Measurements from ENCODE around the gene STRADA.

STRADA gene

GRCh38 chr17:63774141-63774968 lies 32.8 kb upstream of the STRADA start, which contains the start of gene DDX42:
TSS of gene DDX42 (plus strand) at chr17:63774170. CDS start at chr17:63787050, 12,880 bp downstream.
- peak within 1 kb of the TSS; percentile 97 for H3K9ac ChIP-seq (ENCODE audit: low read depth, low read length)
- peak within 1 kb of the TSS; percentile 68 for H3K4me3 ChIP-seq (ENCODE audit: low read length)
- WGBS: under 1% methylated on average over 58 of the region's 67 CpGs
- H3K27ac ChIP-seq (ENCODE audit: low read depth, low read length): peak within 1 kb of the TSS; percentile 97
- H3K4me1 ChIP-seq (ENCODE audit: insufficient read depth, low read length): 0 out of 2 replicates have a peak, but pooled peaks cover 7% of the 10 kb centered on the region
- H3K9me3 ChIP-seq (ENCODE audit: insufficient read depth, low read depth, low read length): no peaks in the 10 kb centered on the region
- H3K36me3 ChIP-seq (ENCODE audit: insufficient read depth, low read length): peaks cover 38% of the 10 kb centered on the region
- H3K27me3 ChIP-seq (ENCODE audit: insufficient read depth, low read length): no peaks in the 10 kb centered on the region

GRCh38 chr17:63773272-63774140 lies 31.9 kb upstream of the STRADA start, which contains the start of gene CCDC47:
TSS of gene CCDC47 (minus strand) at chr17:63773597. CDS start at chr17:63766175, 7,422 bp downstream.
- H3K4me1 ChIP-seq (ENCODE audit: insufficient read depth, low read length): 0 out of 2 replicates have a peak, but pooled peaks cover 7% of the 10 kb centered on the region

GRCh38 chr17:63772801-63773271 lies 31.2 kb upstream of the STRADA start:
- 13% methylated on average over 7 of the region's 7 CpGs for WGBS
- Histone ChIP-seq H3K27ac (ENCODE audit: low read depth, low read length) (peak overlapping the region; percentile 97), H3K36me3 (ENCODE audit: insufficient read depth, low read length) (peaks cover 23% of the 10 kb centered on the region; the same call in 1 of the 2 replicates), H3K4me1 (ENCODE audit: insufficient read depth, low read length) (0 out of 2 replicates have a peak, but pooled peaks cover 7% of the 10 kb centered on the region), H3K27me3 (ENCODE audit: insufficient read depth, low read length) (no peaks in the 10 kb centered on the region), H3K9me3 (ENCODE audit: insufficient read depth, low read depth, low read length) (no peaks in the 10 kb centered on the region), H3K4me3 (ENCODE audit: low read length) (peak overlapping the region; percentile 68), H3K9ac (ENCODE audit: low read depth, low read length) (peak overlapping the region; percentile 97)

More at GRCh38 chr17:63773272-63774140, 31.9 kb upstream of the STRADA start, which contains the start of gene CCDC47:
- Histone ChIP-seq H3K4me3 (ENCODE audit: low read length) (peak within 1 kb of the TSS; percentile 68), H3K9me3 (ENCODE audit: insufficient read depth, low read depth, low read length) (no peaks in the 10 kb centered on the region), H3K36me3 (ENCODE audit: insufficient read depth, low read length) (peaks cover 30% of the 10 kb centered on the region; the same call in 1 of the 2 replicates), H3K27me3 (ENCODE audit: insufficient read depth, low read length) (no peaks in the 10 kb centered on the region), H3K27ac (ENCODE audit: low read depth, low read length) (peak within 1 kb of the TSS; percentile 97), H3K9ac (ENCODE audit: low read depth, low read length) (peak within 1 kb of the TSS; percentile 97)
- whole genome bisulfite sequencing: under 1% methylated on average over 74 of the region's 74 CpGs

GRCh38 chr17:63768433-63768832 lies 26.8 kb upstream of the STRADA start:
- Histone ChIP-seq H3K9me3 (ENCODE audit: insufficient read depth, low read depth, low read length) (no peaks in the 10 kb centered on the region), H3K27me3 (ENCODE audit: insufficient read depth, low read length) (no peaks in the 10 kb centered on the region), H3K9ac (ENCODE audit: low read depth, low read length) (no peak overlapping the region; the same call in 1 of the 2 replicates), H3K36me3 (ENCODE audit: insufficient read depth, low read length) (peaks cover 38% of the 10 kb centered on the region), H3K4me1 (ENCODE audit: insufficient read depth, low read length) (no peaks in the 10 kb centered on the region), H3K27ac (ENCODE audit: low read depth, low read length) (no peak overlapping the region), H3K4me3 (ENCODE audit: low read length) (no peak overlapping the region)
- 74% methylated on average over 7 of the region's 7 CpGs for WGBS

- Histone ChIP-seq H3K9me3 (ENCODE audit: insufficient read depth, low read depth, low read length) (no peaks in the 10 kb centered on the region), H3K27me3 (ENCODE audit: insufficient read depth, low read length) (no peaks in the 10 kb centered on the region), H3K4me1 (ENCODE audit: insufficient read depth, low read length) (no peaks in the 10 kb centered on the region), H3K27ac (ENCODE audit: low read depth, low read length) (no peak overlapping the region), H3K4me3 (ENCODE audit: low read length) (no peak overlapping the region), H3K36me3 (ENCODE audit: insufficient read depth, low read length) (peaks cover 55% of the 10 kb centered on the region), H3K9ac (ENCODE audit: low read depth, low read length) (no peak overlapping the region)
These were observed 25.2 kb upstream of the STRADA start for GRCh38 chr17:63766754-63767153.

- Histone ChIP-seq H3K9ac (ENCODE audit: low read depth, low read length) (no peak overlapping the region), H3K36me3 (ENCODE audit: insufficient read depth, low read length) (peaks cover 67% of the 10 kb centered on the region), H3K4me1 (ENCODE audit: insufficient read depth, low read length) (no peaks in the 10 kb centered on the region), H3K4me3 (ENCODE audit: low read length) (no peak overlapping the region), H3K27ac (ENCODE audit: low read depth, low read length) (no peak overlapping the region), H3K27me3 (ENCODE audit: insufficient read depth, low read length) (no peaks in the 10 kb centered on the region), H3K9me3 (ENCODE audit: insufficient read depth, low read depth, low read length) (no peaks in the 10 kb centered on the region)
- WGBS: 93% methylated on average over 3 of the region's 4 CpGs
These were observed 23.1 kb upstream of the STRADA start for GRCh38 chr17:63764716-63765115.

GRCh38 chr17:63762161-63763078 lies 20.8 kb upstream of the STRADA start:
- H3K36me3 ChIP-seq (ENCODE audit: insufficient read depth, low read length): peaks cover 84% of the 10 kb centered on the region
- WGBS: 92% methylated on average over 5 of the region's 5 CpGs
- H3K4me1 ChIP-seq (ENCODE audit: insufficient read depth, low read length): no peaks in the 10 kb centered on the region
- H3K9ac ChIP-seq (ENCODE audit: low read depth, low read length): no peak overlapping the region
- no peak overlapping the region for H3K27ac ChIP-seq (ENCODE audit: low read depth, low read length)
- no peak overlapping the region for H3K4me3 ChIP-seq (ENCODE audit: low read length)
- no peaks in the 10 kb centered on the region for H3K9me3 ChIP-seq (ENCODE audit: insufficient read depth, low read depth, low read length)
- no peaks in the 10 kb centered on the region for H3K27me3 ChIP-seq (ENCODE audit: insufficient read depth, low read length)

- Histone ChIP-seq H3K9ac (ENCODE audit: low read depth, low read length) (no peak overlapping the region), H3K4me3 (ENCODE audit: low read length) (no peak overlapping the region), H3K27ac (ENCODE audit: low read depth, low read length) (no peak overlapping the region), H3K4me1 (ENCODE audit: insufficient read depth, low read length) (no peaks in the 10 kb centered on the region), H3K27me3 (ENCODE audit: insufficient read depth, low read length) (no peaks in the 10 kb centered on the region), H3K36me3 (ENCODE audit: insufficient read depth, low read length) (peaks cover 90% of the 10 kb centered on the region), H3K9me3 (ENCODE audit: insufficient read depth, low read depth, low read length) (no peaks in the 10 kb centered on the region)
- 99% methylated on average over 7 of the region's 10 CpGs for WGBS
These were observed 19.4 kb upstream of the STRADA start for GRCh38 chr17:63760771-63761539.

GRCh38 chr17:63758428-63758827 lies 16.8 kb upstream of the STRADA start:
- Histone ChIP-seq H3K4me1 (ENCODE audit: insufficient read depth, low read length) (no peaks in the 10 kb centered on the region), H3K36me3 (ENCODE audit: insufficient read depth, low read length) (peaks cover 89% of the 10 kb centered on the region), H3K27ac (ENCODE audit: low read depth, low read length) (no peak overlapping the region), H3K27me3 (ENCODE audit: insufficient read depth, low read length) (no peaks in the 10 kb centered on the region), H3K9me3 (ENCODE audit: insufficient read depth, low read depth, low read length) (no peaks in the 10 kb centered on the region), H3K9ac (ENCODE audit: low read depth, low read length) (no peak overlapping the region), H3K4me3 (ENCODE audit: low read length) (no peak overlapping the region)
- WGBS: 100% methylated on average over 1 of the region's 2 CpGs

- Histone ChIP-seq H3K9ac (ENCODE audit: low read depth, low read length) (no peak overlapping the region), H3K9me3 (ENCODE audit: insufficient read depth, low read depth, low read length) (no peaks in the 10 kb centered on the region), H3K27ac (ENCODE audit: low read depth, low read length) (no peak overlapping the region), H3K27me3 (ENCODE audit: insufficient read depth, low read length) (no peaks in the 10 kb centered on the region), H3K4me3 (ENCODE audit: low read length) (no peak overlapping the region), H3K4me1 (ENCODE audit: insufficient read depth, low read length) (no peaks in the 10 kb centered on the region), H3K36me3 (ENCODE audit: insufficient read depth, low read length) (peaks cover 89% of the 10 kb centered on the region)
- WGBS: 95% methylated on average over 3 of the region's 3 CpGs
These were observed 12.4 kb upstream of the STRADA start for GRCh38 chr17:63754046-63754445.
